Endothelial cell (in vitro differentiated cells): ENCODE data around the gene PTH2. TPM values are rescaled to one million over a fixed set of nuclear protein-coding genes. Genes with fewer than 3 reads are reported as not detected.
A peak's percentile ranks its signal among the peaks of the same experiment; 100 is the strongest.
"Not testable (repeated sequence)": the region's sequence is repeated elsewhere in the genome, so short reads cannot be mapped to it uniquely, and the experiment has no call there.

Source experiments
- DNase-seq: peaks from one replicate; pipeline ENCODE4 v3.0.0; 2021; ENCODE audit warnings: low spot score
- H3K27ac Mint-ChIP-seq: one replicate; pipeline ENCODE4 v1.8.0; 2021; ENCODE audit warnings: mixed read lengths, inconsistent platforms; ENCODE audit not compliant: unreplicated experiment
- H3K27me3 Mint-ChIP-seq: one replicate; pipeline ENCODE4 v1.8.0; 2021; ENCODE audit warnings: mild to moderate bottlenecking, moderate library complexity, mixed read lengths, inconsistent platforms; ENCODE audit not compliant: unreplicated experiment
- H3K36me3 Mint-ChIP-seq: one replicate; pipeline ENCODE4 v1.8.0; 2021; ENCODE audit warnings: mild to moderate bottlenecking, low read depth, mixed read lengths, inconsistent platforms; ENCODE audit not compliant: unreplicated experiment
- H3K4me1 Mint-ChIP-seq: one replicate; pipeline ENCODE4 v1.8.0; 2021; ENCODE audit warnings: mild to moderate bottlenecking, mixed read lengths, inconsistent platforms; ENCODE audit not compliant: unreplicated experiment
- H3K4me3 Mint-ChIP-seq: one replicate; pipeline ENCODE4 v1.8.0; 2021; ENCODE audit warnings: mild to moderate bottlenecking, mixed read lengths, inconsistent platforms; ENCODE audit not compliant: unreplicated experiment
- H3K9me3 Mint-ChIP-seq: one replicate; pipeline ENCODE4 v1.8.0; 2021; ENCODE audit warnings: mixed read lengths, inconsistent platforms; ENCODE audit not compliant: unreplicated experiment
- CTCF ChIP-seq: fragments of 200-600 bp; sonication (generic); IDR thresholded peaks from one replicate; pipeline ENCODE4 v1.5.0; 2021; ENCODE audit warnings: antibody characterized with exemption; ENCODE audit not compliant: unreplicated experiment
- total RNA-seq: library from RNA; stranded (reverse); fragmentation: NEBNext Ultra II Directional; extraction: Animal tissue kit (Norgen Biotek cat#: 25700); gene quantifications from one replicate; pipeline ENCODE4 v1.2.1, GENCODE V29; 2021; ENCODE audit not compliant: unreplicated experiment

Gene PTH2
- total RNA-seq, 1 donor from 2014 or later = not detected

GRCh38 chr19:49447485-49448431 lies 24.5 kb upstream of the PTH2 start:
- peak overlapping the region; percentile 3 for H3K27ac Mint-ChIP-seq

GRCh38 chr19:49445997-49446396 lies 22.8 kb upstream of the PTH2 start:
- Mint-ChIP-seq H3K27me3 (peaks cover 27% of the 10 kb centered on the region), H3K9me3 (no peaks in the 10 kb centered on the region), H3K27ac (no peak overlapping the region), H3K36me3 (peaks cover 33% of the 10 kb centered on the region), H3K4me3 (peak overlapping the region; percentile 48), H3K4me1 (peaks cover 20% of the 10 kb centered on the region)
- DNase-seq = no peak
- no peak for TF ChIP-seq CTCF

More at GRCh38 chr19:49447485-49448431, 24.5 kb upstream of the PTH2 start:
- H3K4me1 Mint-ChIP-seq = peaks cover 21% of the 10 kb centered on the region
- H3K36me3 Mint-ChIP-seq = peaks cover 30% of the 10 kb centered on the region
- peak overlapping the region; percentile 85 for H3K4me3 Mint-ChIP-seq
- no peaks in the 10 kb centered on the region for H3K9me3 Mint-ChIP-seq
- no peak for TF ChIP-seq CTCF
- DNase-seq = no peak
- H3K27me3 Mint-ChIP-seq = peaks cover 22% of the 10 kb centered on the region

GRCh38 chr19:49444100-49444700 lies 21.0 kb upstream of the PTH2 start:
- peak overlapping the region; percentile 67 for H3K4me3 Mint-ChIP-seq
- not testable (repeated sequence) for DNase-seq, H3K9me3 Mint-ChIP-seq
- peaks cover 36% of the 10 kb centered on the region for H3K27me3 Mint-ChIP-seq
- H3K27ac Mint-ChIP-seq = peak overlapping the region; percentile 42
- peaks cover 24% of the 10 kb centered on the region for H3K36me3 Mint-ChIP-seq
- H3K4me1 Mint-ChIP-seq = peaks cover 17% of the 10 kb centered on the region

GRCh38 chr19:49443366-49444099 lies 20.3 kb upstream of the PTH2 start:
- peak overlapping the region; percentile 82 for H3K4me3 Mint-ChIP-seq

More at GRCh38 chr19:49443366-49444099, 20.3 kb upstream of the PTH2 start:
- H3K27ac Mint-ChIP-seq = peak overlapping the region; percentile 42
- peaks cover 21% of the 10 kb centered on the region for H3K36me3 Mint-ChIP-seq
- peaks cover 41% of the 10 kb centered on the region for H3K27me3 Mint-ChIP-seq
- DNase-seq = peak; percentile 94
- TF ChIP-seq CTCF = peak; percentile 85
- H3K4me1 Mint-ChIP-seq = peaks cover 15% of the 10 kb centered on the region
- H3K9me3 Mint-ChIP-seq = no peaks in the 10 kb centered on the region
